Cortex of kidney (tissue), 1 donor: Measurements from ENCODE around the gene B4GALT3.

Experiments
- DNase-seq: peaks from one replicate; lab custom pipeline; 2025; lab: John Stamatoyannopoulos, UW

The B4GALT3 gene

DNA sequence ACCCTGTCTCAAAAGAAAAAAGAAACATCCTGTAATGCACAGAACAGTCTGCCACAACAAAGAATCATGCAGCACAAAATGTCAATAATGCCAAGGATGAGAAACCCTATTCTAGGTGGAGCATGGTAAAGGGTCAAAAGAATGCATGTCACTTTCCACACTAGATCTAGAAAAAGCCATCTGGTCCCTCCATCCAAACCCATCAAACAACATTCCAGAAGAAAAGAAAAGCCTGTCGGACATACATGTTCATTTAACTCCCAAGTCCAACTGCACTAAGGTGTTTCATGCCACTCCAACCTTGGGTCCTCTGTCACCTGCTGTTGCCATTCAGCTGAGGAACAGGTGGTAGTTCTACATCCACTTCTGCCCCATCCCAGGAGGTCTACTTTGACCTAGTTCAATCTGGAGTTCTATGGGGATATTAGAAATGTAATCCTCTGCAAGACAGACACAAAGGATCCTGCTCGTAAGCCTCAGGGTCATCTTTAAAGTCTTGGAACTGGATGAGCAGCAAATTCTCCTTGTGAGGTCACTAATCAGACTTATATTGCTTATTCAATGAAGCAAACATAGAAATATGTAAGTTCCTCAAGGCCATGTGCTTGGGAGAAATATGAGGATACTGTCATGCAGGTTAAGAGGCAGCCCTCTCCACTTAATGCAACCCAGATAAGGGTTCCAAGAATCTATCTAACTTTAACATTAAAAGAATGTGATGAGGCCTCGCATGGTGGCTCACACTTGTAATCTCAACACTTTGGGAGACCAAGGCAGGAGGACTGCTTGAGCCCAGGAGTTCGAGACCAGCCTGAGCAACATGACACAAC lies 48.5 kb downstream of the B4GALT3 start:
- no peak for DNase-seq

DNA sequence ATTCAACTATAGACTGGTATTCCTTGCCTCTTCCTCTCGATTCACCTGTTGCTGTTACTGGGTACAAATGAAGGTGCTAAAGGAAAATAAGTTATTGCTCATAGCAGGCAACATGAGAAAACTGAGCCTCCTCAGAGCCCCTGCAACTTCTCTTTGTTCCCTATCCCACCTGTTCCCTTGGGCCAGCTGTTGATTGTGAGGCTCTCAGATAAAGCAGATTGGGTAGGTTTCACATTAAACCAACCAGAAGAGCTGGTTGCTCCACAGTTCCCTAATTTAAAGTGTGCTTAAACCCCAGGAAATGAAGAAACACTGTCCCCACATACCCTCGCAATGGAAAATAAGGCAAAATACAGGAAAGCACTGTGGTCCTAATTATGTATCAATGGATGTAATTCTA lies 49.7 kb downstream of the B4GALT3 start:
- no peak for DNase-seq

DNA sequence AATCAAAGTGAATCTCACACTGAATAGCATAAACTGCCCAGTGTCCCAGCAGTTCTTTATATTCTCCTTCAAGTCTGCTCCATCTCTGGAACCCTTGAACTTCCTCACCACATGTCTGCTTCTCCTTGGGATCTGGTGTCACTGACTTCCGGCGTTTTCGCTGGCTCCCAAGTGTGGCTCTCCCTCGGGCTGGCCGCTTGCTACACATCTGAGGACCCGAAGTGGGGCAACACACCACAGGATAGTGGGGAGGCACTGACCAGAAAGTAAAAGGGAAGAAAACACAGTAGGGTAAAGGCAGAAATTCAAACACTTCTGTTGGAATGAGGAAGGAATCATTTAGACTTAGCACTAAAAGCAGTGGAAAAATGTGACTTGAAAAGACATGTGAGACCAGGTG lies 54.3 kb downstream of the B4GALT3 start:
- no peak for DNase-seq

DNA sequence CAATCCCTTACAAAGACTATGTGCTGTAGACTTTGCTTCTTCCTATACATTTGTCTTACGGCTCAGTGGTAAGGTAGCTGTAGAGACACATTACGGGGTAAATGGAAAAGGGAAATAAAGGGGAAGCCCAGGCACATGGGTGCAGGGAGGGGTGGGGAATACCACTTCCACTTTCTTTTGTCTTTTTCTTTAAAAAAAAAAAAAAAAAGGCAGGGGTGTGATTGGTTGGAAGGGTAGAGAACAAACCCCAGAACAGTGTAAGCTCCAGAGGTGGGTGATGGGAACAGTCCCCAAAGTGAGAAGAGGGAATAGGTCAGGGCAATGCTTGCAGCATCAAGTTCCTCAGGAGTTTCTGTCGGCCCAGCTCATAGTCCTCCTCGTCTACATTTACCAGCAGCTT lies 55.5 kb downstream of the B4GALT3 start:
- DNase-seq, result no peak
